Transverse colon (tissue), 4 donors: ENCODE measurements around the gene SNTA1. TPM values are rescaled to one million over a fixed set of nuclear protein-coding genes. Genes with fewer than 3 reads are reported as not detected.

ENCODE experiments used
- DNase-seq: peaks from one replicate; pipeline ENCODE4 v3.0.0-alpha.2; 2019
- H3K27ac ChIP-seq, 4 donors: fragments of 200-600 bp; sonication (generic); 2 replicates each; pipeline ENCODE4 v1.5.1; 2016 to 2018; ENCODE audit warnings: inconsistent platforms in 4 of 4
- H3K27me3 ChIP-seq: fragments of 200-600 bp; sonication (generic); 2 replicates; pipeline ENCODE4 v1.5.1; 2017; ENCODE audit warnings: inconsistent platforms
- H3K36me3 ChIP-seq, 4 donors: fragments of 200-600 bp; sonication (generic); 2 replicates each; pipeline ENCODE4 v1.5.1; 2017 to 2019; ENCODE audit warnings: inconsistent platforms in 4 of 4
- H3K4me1 ChIP-seq, 4 donors: fragments of 200-600 bp; sonication (generic); 2 replicates each; pipeline ENCODE4 v1.5.1; 2017 to 2020; ENCODE audit warnings: inconsistent platforms in 4 of 4
- H3K4me3 ChIP-seq, 4 donors: fragments of 200-600 bp; sonication (generic); 1 replicate in 1 of 4; 2 replicates in 3 of 4; pipeline versions ENCODE4 v1.5.1 to v1.6.1; 2017 to 2019; ENCODE audit warnings: inconsistent platforms in 4 of 4
- H3K9me3 ChIP-seq, 2 donors: fragments of 200-600 bp; sonication (generic); 2 replicates each; pipeline ENCODE4 v1.5.1; 2017 to 2019; ENCODE audit warnings: inconsistent platforms in 2 of 2
- EP300 ChIP-seq: sonication (generic); formaldehyde crosslinking; IDR thresholded peaks from one replicate; pipeline ENCODE4 v1.6.1; 2017; ENCODE audit warnings: antibody characterized with exemption, low read depth
- POLR2A ChIP-seq: fragments of 450-650 bp; IDR thresholded peaks from one replicate; pipeline ENCODE4 v1.6.1; 2016; ENCODE audit warnings: antibody characterized with exemption, mild to moderate bottlenecking, moderate library complexity
- POLR2AphosphoS5 ChIP-seq, 3 donors: sonication (generic); formaldehyde crosslinking; IDR thresholded peaks; one replicate each; pipeline ENCODE4 v1.6.1; 2016; ENCODE audit warnings: antibody characterized with exemption in 3 of 3
- WGBS, 2 donors: methylation state at CpG; one replicate each; pipeline ENCODE4 v1.1.5; 2018; ENCODE audit warnings: low coverage in 1 of 2; 5-methylcytosine and 5-hydroxymethylcytosine counted together
- in situ Hi-C, 4 donors: fragments of 200-750 bp; cut with MboI; loops; one replicate each; pipeline versions ENCODE4 v1.15.0 to v1.15.1; 2017; ENCODE audit warnings: low sequenced_read_pairs in 3 of 4, low pct_ligation_motif_present in 1 of 4, low pct_unique_long_range_greater_than_20kb in 1 of 4
- intact Hi-C: fragments of 100-400 bp; cut with DNase I; formaldehyde crosslinking; loops from one replicate; pipeline ENCODE4 v1.15.1; 2023; ENCODE audit warnings: low total_unique reads
- total RNA-seq, 4 donors: library from RNA; depleted of rRNA; stranded (reverse); fragments of >200 nt; gene quantifications; one replicate each; pipeline ENCODE4 v1.1.0, GENCODE V29; 2016
- TF ChIP-seq, protein P1 (sequence below), 5 experiments: fragments of 200-600 bp in 3 of 5; fragments of 450-650 bp in 2 of 5; sonication (generic) in 3 of 5; IDR thresholded peaks; 1 replicate in 2 of 5; 2 replicates in 3 of 5; pipeline ENCODE4 v1.5.1; 2016 to 2017; ENCODE audit warnings: antibody characterized with exemption in 5 of 5, inconsistent platforms in 3 of 5, mild to moderate bottlenecking in 2 of 5, moderate library complexity in 1 of 5

The SNTA1 gene
- total RNA-seq, 4 donors from 2014 or later = 10.3 to 21.7 (median 14.5) TPM

GRCh38 chr20:33481431-33481941 is 37.9 kb upstream of the SNTA1 start:
- intact Hi-C loops = no loop called here
- Histone ChIP-seq H3K4me1 (peaks cover 0 to 27% (median 12%) of the 10 kb centered on the region in 4 donors), H3K4me3 (no peak overlapping the region), H3K9me3 (no peaks in the 10 kb centered on the region), H3K27ac (peak overlapping the region in 2 of 4 donors; percentile 12 to 57), H3K36me3 (no peaks in the 10 kb centered on the region), H3K27me3 (no peaks in the 10 kb centered on the region)
- WGBS, 2 donors = 92% methylated on average over 4 to 8 of the region's 8 CpGs
- no peak for DNase-seq
- in situ Hi-C loops = no loop called here
- no peak for TF ChIP-seq POLR2AphosphoS5 (IDR thresholded peaks at IDR 0.05)
- TF ChIP-seq, protein P1, sequence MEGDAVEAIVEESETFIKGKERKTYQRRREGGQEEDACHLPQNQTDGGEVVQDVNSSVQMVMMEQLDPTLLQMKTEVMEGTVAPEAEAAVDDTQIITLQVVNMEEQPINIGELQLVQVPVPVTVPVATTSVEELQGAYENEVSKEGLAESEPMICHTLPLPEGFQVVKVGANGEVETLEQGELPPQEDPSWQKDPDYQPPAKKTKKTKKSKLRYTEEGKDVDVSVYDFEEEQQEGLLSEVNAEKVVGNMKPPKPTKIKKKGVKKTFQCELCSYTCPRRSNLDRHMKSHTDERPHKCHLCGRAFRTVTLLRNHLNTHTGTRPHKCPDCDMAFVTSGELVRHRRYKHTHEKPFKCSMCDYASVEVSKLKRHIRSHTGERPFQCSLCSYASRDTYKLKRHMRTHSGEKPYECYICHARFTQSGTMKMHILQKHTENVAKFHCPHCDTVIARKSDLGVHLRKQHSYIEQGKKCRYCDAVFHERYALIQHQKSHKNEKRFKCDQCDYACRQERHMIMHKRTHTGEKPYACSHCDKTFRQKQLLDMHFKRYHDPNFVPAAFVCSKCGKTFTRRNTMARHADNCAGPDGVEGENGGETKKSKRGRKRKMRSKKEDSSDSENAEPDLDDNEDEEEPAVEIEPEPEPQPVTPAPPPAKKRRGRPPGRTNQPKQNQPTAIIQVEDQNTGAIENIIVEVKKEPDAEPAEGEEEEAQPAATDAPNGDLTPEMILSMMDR (IDR thresholded peaks at IDR 0.05) = no peak
- TF ChIP-seq POLR2A = no peak
- no peak for TF ChIP-seq EP300

DNA sequence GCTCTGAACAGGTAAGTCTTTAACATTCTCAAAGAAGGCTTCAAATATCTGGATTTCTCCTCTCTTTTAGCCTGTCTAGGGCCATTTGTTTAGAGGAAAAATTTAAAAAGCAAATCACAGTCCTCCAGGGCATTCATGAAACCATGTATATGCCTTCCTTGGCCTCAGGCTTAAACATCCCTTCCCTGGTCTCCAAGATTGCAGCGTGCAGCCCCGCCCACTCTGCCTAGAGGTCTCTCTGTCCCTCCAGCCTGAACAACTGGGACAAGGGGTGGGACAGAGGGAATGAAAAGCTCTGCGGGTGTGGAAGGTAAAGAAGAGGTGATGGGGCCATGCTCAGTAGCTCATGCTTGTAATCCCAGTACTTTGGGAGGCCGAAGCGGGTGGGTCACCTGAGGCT is 36.5 kb upstream of the SNTA1 start:
- intact Hi-C loops (no loop called here), in situ Hi-C loops (no loop called here)
- peak; percentile 55 for DNase-seq
- peaks cover 0 to 42% (median 24%) of the 10 kb centered on the region in 4 donors for H3K4me1 ChIP-seq
- H3K27me3 ChIP-seq = no peaks in the 10 kb centered on the region
- 76 to 82% methylated on average over 3 to 5 of the region's 5 CpGs for WGBS, 2 donors
- H3K36me3 ChIP-seq = no peaks in the 10 kb centered on the region
- H3K9me3 ChIP-seq = no peaks in the 10 kb centered on the region
- TF ChIP-seq EP300 = no peak
- TF ChIP-seq POLR2A = no peak
- TF ChIP-seq, protein P1 (IDR thresholded peaks at IDR 0.05) = no peak
- no peak for TF ChIP-seq POLR2AphosphoS5 (IDR thresholded peaks at IDR 0.05)
- H3K27ac ChIP-seq = no peak overlapping the region
- H3K4me3 ChIP-seq = no peak overlapping the region

GRCh38 chr20:33477386-33478234 is 34.0 kb upstream of the SNTA1 start:
- TF ChIP-seq, protein P1 (IDR thresholded peaks at IDR 0.05) = no peak
- TF ChIP-seq EP300 (no peak), POLR2A (peak; percentile 33), POLR2AphosphoS5 (IDR thresholded peaks at IDR 0.05) (peak; percentile 70 to 87 (median 75))
- no peaks in the 10 kb centered on the region for H3K27me3 ChIP-seq
- H3K4me3 ChIP-seq = no peak overlapping the region
- peak; percentile 78 for DNase-seq
- H3K9me3 ChIP-seq = no peaks in the 10 kb centered on the region
- H3K36me3 ChIP-seq = no peaks in the 10 kb centered on the region
- intact Hi-C loops = no loop called here
- peaks cover 0 to 55% (median 29%) of the 10 kb centered on the region in 4 donors for H3K4me1 ChIP-seq
- in situ Hi-C loops = no loop called here
- WGBS, 2 donors = 58 to 100% methylated on average over 1 to 7 of the region's 7 CpGs
- H3K27ac ChIP-seq = peak overlapping the region; percentile 72 to 84 (median 78)

DNA sequence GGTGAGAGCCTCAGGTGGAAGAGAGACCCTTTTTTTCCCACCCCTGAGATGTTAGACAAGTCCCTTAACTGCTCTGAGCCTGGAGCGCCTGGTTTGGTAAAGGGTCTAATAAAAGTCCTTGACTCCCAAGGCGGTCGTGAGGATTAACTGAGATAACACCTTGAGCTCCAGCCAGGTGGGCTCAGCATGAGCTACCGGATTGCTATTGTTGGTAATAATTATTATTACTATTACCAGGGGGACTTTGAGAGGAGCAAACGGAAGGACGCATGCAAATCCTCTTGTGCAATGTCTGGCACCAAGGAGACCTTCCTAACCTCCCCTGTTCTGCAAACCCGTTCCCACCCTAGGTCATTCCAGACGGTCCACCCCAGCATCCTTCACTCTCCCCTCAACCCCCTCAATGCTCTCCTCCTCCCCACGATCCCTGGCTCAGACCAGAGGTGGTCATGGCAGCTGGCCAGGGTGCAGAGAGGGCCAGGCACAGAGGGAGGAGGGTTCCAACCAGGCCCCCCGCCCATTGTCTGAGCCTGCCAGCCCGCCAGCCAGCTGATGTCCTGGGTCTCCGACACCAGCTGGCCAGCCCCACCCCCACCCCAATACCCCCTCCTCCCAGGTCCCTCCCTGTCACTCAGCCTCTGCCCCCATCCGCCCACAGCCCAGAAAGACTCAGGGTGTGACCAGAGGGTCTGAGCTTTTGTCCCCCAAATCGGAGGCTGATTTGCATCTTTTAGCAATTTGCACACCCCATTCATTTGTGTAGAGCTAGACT is 32.0 kb upstream of the SNTA1 start:
- Histone ChIP-seq H3K27ac (peak overlapping the region in 2 of 4 donors; percentile 25 to 84), H3K4me3 (no peak overlapping the region), H3K36me3 (no peaks in the 10 kb centered on the region), H3K4me1 (peaks cover 0 to 50% (median 29%) of the 10 kb centered on the region in 4 donors), H3K27me3 (no peaks in the 10 kb centered on the region), H3K9me3 (no peaks in the 10 kb centered on the region)
- TF ChIP-seq, protein P1 (IDR thresholded peaks at IDR 0.05) = no peak
- TF ChIP-seq POLR2A (no peak), EP300 (no peak), POLR2AphosphoS5 (IDR thresholded peaks at IDR 0.05) (no peak)
- in situ Hi-C loops (no loop called here), intact Hi-C loops (no loop called here)
- WGBS, 2 donors = 47 to 80% methylated on average over 1 to 14 of the region's 14 CpGs
- peak; percentile 27 for DNase-seq
